ENCODE results near the gene TNRC18.

- TF ChIP-seq CTCF (IDR thresholded peaks at IDR 0.05) (no peak), POLR2A (IDR thresholded peaks at IDR 0.05) (no peak)
Observed at GRCh38 chr7:5282543-5283316, 140.9 kb downstream of the TNRC18 start, which contains the start of gene SLC29A4.

Measured in Peyer's patch (tissue), 4 donors.